GM23248 (cell line): Measurements from ENCODE around the gene TP53TG5. TPM values are rescaled to one million over a fixed set of nuclear protein-coding genes. Genes with fewer than 3 reads are reported as not detected.

ENCODE experiments used
- DNase-seq: peaks from one replicate; pipeline ENCODE4 v3.0.0-alpha.2; 2015
- H2AFZ ChIP-seq: fragments of 200-600 bp; sonication (generic); 2 replicates; pipeline ENCODE4 v1.6.1; 2016; ENCODE audit warnings: antibody characterized with exemption
- H3F3A ChIP-seq: fragments of 200-600 bp; sonication (generic); 2 replicates; pipeline ENCODE4 v1.6.1; 2016; ENCODE audit warnings: mild to moderate bottlenecking, antibody characterized with exemption, mixed run types; ENCODE audit not compliant: insufficient read depth
- H3K27ac ChIP-seq: fragments of 200-600 bp; sonication (generic); 2 replicates; pipeline ENCODE4 v1.5.1; 2016; ENCODE audit warnings: mild to moderate bottlenecking
- H3K27me3 ChIP-seq: fragments of 200-600 bp; sonication (generic); replicated peaks from 2 replicates; pipeline ENCODE4 v1.6.1; 2016; ENCODE audit warnings: mild to moderate bottlenecking; ENCODE audit not compliant: insufficient read depth
- H3K36me3 ChIP-seq: fragments of 200-600 bp; sonication (generic); 2 replicates; pipeline ENCODE4 v1.6.1; 2016; ENCODE audit warnings: low read depth, mild to moderate bottlenecking
- H3K4me1 ChIP-seq: fragments of 200-600 bp; sonication (generic); 2 replicates; pipeline ENCODE4 v1.6.1; 2016; ENCODE audit warnings: mild to moderate bottlenecking; ENCODE audit not compliant: insufficient read depth
- H3K4me2 ChIP-seq: fragments of 200-600 bp; sonication (generic); one replicate; pipeline ENCODE4 v1.6.1; 2016; ENCODE audit warnings: mild to moderate bottlenecking; ENCODE audit not compliant: unreplicated experiment
- H3K4me3 ChIP-seq: fragments of 200-600 bp; sonication (generic); 2 replicates; pipeline ENCODE4 v1.5.1; 2016; ENCODE audit warnings: mild to moderate bottlenecking
- H3K79me2 ChIP-seq: fragments of 200-600 bp; sonication (generic); 2 replicates; pipeline ENCODE4 v1.6.1; 2016; ENCODE audit warnings: mild to moderate bottlenecking; ENCODE audit not compliant: insufficient read depth
- H3K9ac ChIP-seq: fragments of 200-600 bp; sonication (generic); 2 replicates; pipeline ENCODE4 v1.6.1; 2016; ENCODE audit warnings: mild to moderate bottlenecking
- H3K9me2 ChIP-seq: fragments of 200-600 bp; sonication (generic); 2 replicates; pipeline ENCODE4 v1.6.1; 2016; ENCODE audit warnings: mixed run types, mild to moderate bottlenecking, moderate library complexity; ENCODE audit not compliant: insufficient read depth
- H3K9me3 ChIP-seq: fragments of 200-600 bp; sonication (generic); one replicate; pipeline ENCODE4 v1.6.1; 2017; ENCODE audit warnings: low read depth
- H4K20me1 ChIP-seq: fragments of 200-600 bp; sonication (generic); 2 replicates; pipeline ENCODE4 v1.6.0; 2016; ENCODE audit not compliant: insufficient read depth
- EZH2 ChIP-seq: fragments of 200-600 bp; sonication (generic); IDR thresholded peaks from 2 replicates; pipeline ENCODE4 v1.6.1; 2018; ENCODE audit warnings: antibody characterized with exemption, mild to moderate bottlenecking; ENCODE audit not compliant: insufficient read depth, poor library complexity, severe bottlenecking
- EZH2phosphoT487 ChIP-seq: fragments of 200-600 bp; sonication (generic); IDR thresholded peaks from 2 replicates; pipeline ENCODE4 v1.6.1; 2018; ENCODE audit warnings: antibody characterized with exemption, moderate library complexity, mild to moderate bottlenecking, low read depth; ENCODE audit not compliant: insufficient read depth
- WGBS, 2 experiments: methylation state at CpG; one replicate each; pipeline ENCODE4 v1.1.6; 2015 to 2017; ENCODE audit warnings: low lambda C conversion rate in 2 of 2, low coverage in 1 of 2; ENCODE audit errors: missing lambda C conversion rate in 2 of 2; 5-methylcytosine and 5-hydroxymethylcytosine counted together
- in situ Hi-C: fragments of 300-500 bp; cut with MboI; formaldehyde crosslinking; loops from 2 replicates; pipeline ENCODE4 v1.15.0; 2020
- polyA plus RNA-seq: library from polyadenylated mRNA; unstranded; fragments of >200 nt; fragmentation: Nextera tagmentation; extraction: Ambion mirVana; gene quantifications from 2 replicates; pipeline ENCODE4 v1.2.1, GENCODE V29; 2016
- total RNA-seq: library from RNA; depleted of rRNA; stranded (reverse); fragments of >200 nt; shearing (Covaris generic); gene quantifications from 2 replicates; pipeline ENCODE4 v1.2.3, GENCODE V29; 2014

TP53TG5 gene
- total and polyA plus RNA-seq, 2 experiments from 2014 or later = 0.55 TPM; not detected in 1

- peak overlapping the region; percentile 88 for H3K4me2 ChIP-seq
- in situ Hi-C loops = no loop called here
- peak overlapping the region; percentile 30; the same call in 1 of the 2 replicates for H3K27ac ChIP-seq
- H3K9me2 ChIP-seq = no peaks in the 10 kb centered on the region
- H3K79me2 ChIP-seq = no peaks in the 10 kb centered on the region
- H3K36me3 ChIP-seq = peaks cover 4% of the 10 kb centered on the region; the same call in 1 of the 2 replicates
- DNase-seq = peak; percentile 72
- H2AFZ ChIP-seq = peak overlapping the region; percentile 81
- TF ChIP-seq EZH2 (no peak), EZH2phosphoT487 (no peak)
- 16 to 18% methylated on average over 25 to 29 of the region's 30 CpGs for WGBS, 2 experiments
- no peaks in the 10 kb centered on the region; the same call in 1 of the 2 replicates for H3K4me1 ChIP-seq
- peak overlapping the region; percentile 69 for H3K9ac ChIP-seq
- H3K27me3 ChIP-seq = no peaks in the 10 kb centered on the region
- no peaks in the 10 kb centered on the region for H3K9me3 ChIP-seq
- H3F3A ChIP-seq = no peaks in the 10 kb centered on the region; the same call in 1 of the 2 replicates
- H4K20me1 ChIP-seq = no peaks in the 10 kb centered on the region
- peak overlapping the region; percentile 72 for H3K4me3 ChIP-seq
Measured at GRCh38 chr20:45372646-45373352, 5.3 kb downstream of the TP53TG5 start.

DNA sequence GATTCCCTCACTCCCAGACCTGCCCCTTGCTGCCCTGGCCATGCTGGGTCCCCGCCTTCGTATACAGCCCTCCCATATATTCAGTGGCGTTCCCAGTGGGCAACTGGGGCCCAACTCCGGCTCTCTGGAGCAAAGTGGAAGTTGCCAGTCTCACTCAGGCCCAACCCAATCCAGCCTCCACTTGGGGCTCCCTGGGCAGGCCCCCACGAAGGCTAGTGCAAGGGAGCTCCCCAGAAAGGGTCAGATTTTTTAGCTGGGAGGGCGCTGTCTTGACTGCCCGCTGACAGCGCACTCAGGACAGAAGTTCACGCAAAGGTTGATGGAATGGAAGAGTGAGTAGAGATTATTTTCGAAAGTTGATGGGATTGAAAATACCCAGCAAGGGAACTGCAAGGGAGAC, 5.9 kb downstream of the TP53TG5 start:
- Histone ChIP-seq H3K4me2 (peak overlapping the region; percentile 68), H3K4me3 (peak overlapping the region; percentile 41; the same call in 1 of the 2 replicates), H3K27me3 (no peaks in the 10 kb centered on the region), H3K4me1 (no peaks in the 10 kb centered on the region; the same call in 1 of the 2 replicates), H3K79me2 (no peaks in the 10 kb centered on the region), H3K27ac (no peak overlapping the region), H3K9me2 (no peaks in the 10 kb centered on the region), H3F3A (no peaks in the 10 kb centered on the region; the same call in 1 of the 2 replicates), H2AFZ (no peak overlapping the region), H4K20me1 (no peaks in the 10 kb centered on the region), H3K9me3 (no peaks in the 10 kb centered on the region), H3K36me3 (peaks cover 10% of the 10 kb centered on the region; the same call in 1 of the 2 replicates), H3K9ac (no peak overlapping the region)
- 79 to 84% methylated on average over 9 to 10 of the region's 10 CpGs for WGBS, 2 experiments
- in situ Hi-C loops = no loop called here
- DNase-seq = no peak
- no peak for TF ChIP-seq EZH2
- TF ChIP-seq EZH2phosphoT487 = no peak

- TF ChIP-seq EZH2phosphoT487 (no peak), EZH2 (no peak)
Measured at GRCh38 chr20:45370571-45371160, 7.5 kb downstream of the TP53TG5 start.

GRCh38 chr20:45368221-45368980, 9.7 kb downstream of the TP53TG5 start:
- Histone ChIP-seq H2AFZ (no peak overlapping the region), H3K27ac (no peak overlapping the region), H3K4me1 (peaks cover 5% of the 10 kb centered on the region; the same call in 1 of the 2 replicates), H3K9me2 (no peaks in the 10 kb centered on the region), H3K36me3 (peaks cover 12% of the 10 kb centered on the region; the same call in 1 of the 2 replicates), H3K27me3 (no peaks in the 10 kb centered on the region), H3K4me2 (no peak overlapping the region), H3K9me3 (no peaks in the 10 kb centered on the region), H4K20me1 (no peaks in the 10 kb centered on the region), H3K9ac (no peak overlapping the region), H3F3A (no peaks in the 10 kb centered on the region; the same call in 1 of the 2 replicates), H3K4me3 (no peak overlapping the region), H3K79me2 (peaks cover 36% of the 10 kb centered on the region)
- TF ChIP-seq EZH2phosphoT487 = no peak
- TF ChIP-seq EZH2 = no peak
- DNase-seq = no peak
- 76 to 82% methylated on average over 6 of the region's 6 CpGs for WGBS, 2 experiments
- in situ Hi-C loops = no loop called here

More at GRCh38 chr20:45370571-45371160, 7.5 kb downstream of the TP53TG5 start:
- Histone ChIP-seq H3K27me3 (no peaks in the 10 kb centered on the region), H3F3A (no peaks in the 10 kb centered on the region; the same call in 1 of the 2 replicates), H3K9me3 (no peaks in the 10 kb centered on the region), H3K79me2 (peaks cover 14% of the 10 kb centered on the region; the same call in 1 of the 2 replicates), H2AFZ (no peak overlapping the region), H3K9me2 (no peaks in the 10 kb centered on the region), H3K4me2 (no peak overlapping the region), H3K4me1 (no peaks in the 10 kb centered on the region; the same call in 1 of the 2 replicates), H3K27ac (no peak overlapping the region), H4K20me1 (no peaks in the 10 kb centered on the region), H3K9ac (no peak overlapping the region), H3K36me3 (peaks cover 12% of the 10 kb centered on the region; the same call in 1 of the 2 replicates), H3K4me3 (no peak overlapping the region)
- WGBS, 2 experiments = 64 to 70% methylated on average over 3 of the region's 3 CpGs
- DNase-seq = no peak
- in situ Hi-C loops = no loop called here
